Bronchial epithelial cell (primary cell): ENCODE data around the gene SLC4A2. TPM values are rescaled to one million over a fixed set of nuclear protein-coding genes. Genes with fewer than 3 reads are reported as not detected.

Experiments
- DNase-seq: peaks from one replicate; pipeline ENCODE4 v3.0.0-alpha.2; 2010; ENCODE audit warnings: low read depth
- FAIRE-seq: peaks from 2 replicates; lab custom pipeline; 2011; peaks lifted over from hg19 to GRCh38; lab: Jason Lieb, UNC
- H3K27me3 ChIP-seq: 2 replicates; pipeline ENCODE4 v1.5.1; 2011; ENCODE audit warnings: low read length; ENCODE audit not compliant: control insufficient read depth, insufficient read depth
- H3K36me3 ChIP-seq: 2 replicates; pipeline ENCODE4 v1.5.1; 2011; ENCODE audit warnings: low read length; ENCODE audit not compliant: control insufficient read depth, insufficient read depth
- H3K4me3 ChIP-seq: 2 replicates; pipeline ENCODE4 v1.5.1; 2011; ENCODE audit warnings: mild to moderate bottlenecking, low read depth, low read length, control low read depth
- total RNA-seq: library from RNA; depleted of rRNA; stranded (reverse); fragments of >200 nt; gene quantifications from 2 replicates; pipeline ENCODE4 v1.2.1, GENCODE V29; 2014
- TF ChIP-seq, protein P1 (sequence below): IDR thresholded peaks from 2 replicates; pipeline ENCODE4 v1.5.1; 2011; ENCODE audit warnings: mild to moderate bottlenecking, moderate library complexity, low read length, control low read depth, inconsistent platforms; ENCODE audit not compliant: insufficient read depth, severe bottlenecking

Gene SLC4A2
- total RNA-seq, 1 donor from 2014 or later: 33.2 TPM

DNA sequence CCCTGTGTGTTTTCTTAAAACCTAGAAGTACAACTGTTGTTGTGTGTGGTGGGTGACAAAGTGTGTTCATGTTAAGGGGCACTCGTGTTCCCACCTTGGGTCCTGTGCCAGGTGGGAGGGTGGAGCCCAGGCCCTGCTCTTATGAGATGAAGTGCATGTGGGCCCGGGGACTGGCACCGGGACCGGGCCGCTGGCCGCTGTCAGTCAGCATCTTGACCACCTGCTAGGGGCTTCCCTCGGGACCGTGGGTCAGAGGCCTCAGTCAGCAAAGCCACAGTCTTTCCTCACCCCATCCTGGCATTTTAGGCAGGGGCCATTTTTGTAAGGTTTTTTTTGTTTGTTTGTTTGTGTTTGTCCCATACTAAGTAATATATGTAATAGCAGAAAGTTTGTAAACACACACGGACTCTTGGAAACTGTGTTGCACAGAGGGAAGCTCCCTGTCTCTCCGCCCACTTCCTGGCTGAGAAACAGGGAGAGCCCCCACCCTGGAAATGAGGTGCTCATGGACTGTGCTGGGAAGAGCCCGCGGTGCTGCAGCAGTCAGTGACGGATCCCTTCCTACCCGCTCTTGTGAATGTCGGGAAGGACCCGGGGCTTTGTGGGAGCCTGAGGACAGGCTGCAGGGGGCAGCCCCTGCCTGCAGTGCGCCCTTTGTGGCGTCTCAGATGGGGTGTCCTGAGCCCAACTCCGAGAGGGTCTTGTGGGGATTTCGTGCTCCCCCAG lies 40.3 kb downstream of the SLC4A2 start:
- H3K27me3 ChIP-seq: no peaks in the 10 kb centered on the region
- FAIRE-seq (no peak), DNase-seq (no peak)
- TF ChIP-seq, protein P1, sequence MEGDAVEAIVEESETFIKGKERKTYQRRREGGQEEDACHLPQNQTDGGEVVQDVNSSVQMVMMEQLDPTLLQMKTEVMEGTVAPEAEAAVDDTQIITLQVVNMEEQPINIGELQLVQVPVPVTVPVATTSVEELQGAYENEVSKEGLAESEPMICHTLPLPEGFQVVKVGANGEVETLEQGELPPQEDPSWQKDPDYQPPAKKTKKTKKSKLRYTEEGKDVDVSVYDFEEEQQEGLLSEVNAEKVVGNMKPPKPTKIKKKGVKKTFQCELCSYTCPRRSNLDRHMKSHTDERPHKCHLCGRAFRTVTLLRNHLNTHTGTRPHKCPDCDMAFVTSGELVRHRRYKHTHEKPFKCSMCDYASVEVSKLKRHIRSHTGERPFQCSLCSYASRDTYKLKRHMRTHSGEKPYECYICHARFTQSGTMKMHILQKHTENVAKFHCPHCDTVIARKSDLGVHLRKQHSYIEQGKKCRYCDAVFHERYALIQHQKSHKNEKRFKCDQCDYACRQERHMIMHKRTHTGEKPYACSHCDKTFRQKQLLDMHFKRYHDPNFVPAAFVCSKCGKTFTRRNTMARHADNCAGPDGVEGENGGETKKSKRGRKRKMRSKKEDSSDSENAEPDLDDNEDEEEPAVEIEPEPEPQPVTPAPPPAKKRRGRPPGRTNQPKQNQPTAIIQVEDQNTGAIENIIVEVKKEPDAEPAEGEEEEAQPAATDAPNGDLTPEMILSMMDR: no peak
- H3K36me3 ChIP-seq: peaks cover 3% of the 10 kb centered on the region
- H3K4me3 ChIP-seq: no peak overlapping the region

DNA sequence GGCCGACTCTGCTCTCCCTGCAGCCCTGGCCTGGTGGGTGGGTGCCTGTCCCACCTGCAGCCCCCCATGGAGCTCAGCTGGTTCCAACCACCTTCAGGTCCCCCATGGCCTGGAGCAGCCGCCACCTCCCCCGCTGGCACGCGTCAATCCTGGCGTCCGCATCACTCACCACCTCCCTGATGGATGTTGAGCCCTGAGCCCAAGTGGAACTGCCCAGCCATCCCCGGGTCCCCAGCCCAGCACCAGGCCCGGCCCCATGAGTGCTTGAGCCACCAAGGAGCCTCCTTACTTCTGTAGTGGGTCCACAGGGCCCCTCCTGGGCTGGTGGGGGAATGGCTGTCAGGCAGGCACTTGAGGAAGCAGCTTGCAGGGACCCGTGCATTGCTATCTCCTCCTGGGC lies 41.5 kb downstream of the SLC4A2 start:
- no peak for DNase-seq
- Histone ChIP-seq H3K4me3 (no peak overlapping the region), H3K36me3 (peaks cover 4% of the 10 kb centered on the region), H3K27me3 (no peaks in the 10 kb centered on the region)
- FAIRE-seq: no peak
- TF ChIP-seq, protein P1: no peak

DNA sequence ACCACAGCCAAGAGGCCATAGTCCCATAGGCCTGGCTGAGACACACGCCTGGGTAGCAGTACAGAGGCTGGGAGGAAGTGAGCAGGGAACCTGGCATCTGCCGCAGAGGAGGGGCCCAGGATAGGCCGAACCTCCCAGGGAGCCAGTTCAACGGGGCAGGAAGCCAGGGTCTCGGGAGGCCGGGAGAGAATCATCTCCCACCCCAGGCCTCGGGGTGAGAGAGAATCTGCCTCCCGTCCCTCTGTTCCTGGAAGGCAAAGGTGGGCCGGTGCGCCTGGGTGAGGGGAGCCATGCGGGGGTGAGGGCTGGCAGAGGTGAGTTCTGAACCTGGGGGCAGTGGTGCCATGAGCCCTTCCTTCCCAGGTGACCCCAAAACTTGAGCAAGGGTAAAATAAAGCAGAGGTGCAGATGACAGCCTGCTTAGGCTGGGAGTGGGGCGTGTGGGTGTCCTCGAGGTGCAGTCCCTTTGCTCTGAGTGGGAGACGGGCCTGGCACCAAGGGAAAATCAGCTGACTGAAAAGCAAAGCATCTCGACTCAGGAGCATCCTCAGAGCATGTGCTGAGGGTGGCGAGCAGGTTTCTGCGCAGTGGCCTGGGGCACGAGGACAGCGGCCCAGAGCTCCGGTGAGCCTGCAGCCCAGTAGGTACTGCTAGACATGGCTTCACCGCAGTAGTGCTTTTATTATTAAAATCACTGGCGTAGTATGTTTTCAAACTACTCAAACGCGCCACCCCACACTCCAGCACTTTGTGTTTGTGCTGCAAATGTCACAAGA lies 42.4 kb downstream of the SLC4A2 start:
- no peak for FAIRE-seq
- Histone ChIP-seq H3K27me3 (no peaks in the 10 kb centered on the region), H3K4me3 (no peak overlapping the region), H3K36me3 (peaks cover 4% of the 10 kb centered on the region)
- no peak for DNase-seq
- TF ChIP-seq, protein P1: no peak

DNA sequence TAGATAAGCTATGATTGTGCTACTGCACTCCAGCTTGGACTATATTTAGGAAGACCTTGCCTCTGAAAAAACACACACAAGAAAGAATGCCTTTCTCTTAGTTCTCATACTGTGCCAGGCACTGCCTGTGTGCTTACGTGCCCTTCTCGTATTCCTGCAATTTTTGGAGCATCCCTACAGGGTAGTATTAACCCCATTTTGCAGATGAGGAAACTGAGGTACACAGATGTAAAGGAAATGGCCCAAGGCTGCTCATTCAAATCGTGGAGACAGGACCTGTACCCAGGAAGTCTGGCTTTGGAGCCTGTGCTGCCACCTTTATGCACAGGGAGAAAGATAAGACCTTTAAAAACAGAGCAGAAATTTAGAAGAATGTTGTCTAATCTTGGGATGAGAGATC lies 43.6 kb downstream of the SLC4A2 start:
- no peak for FAIRE-seq
- TF ChIP-seq, protein P1: no peak
- Histone ChIP-seq H3K27me3 (no peaks in the 10 kb centered on the region), H3K36me3 (peaks cover 4% of the 10 kb centered on the region), H3K4me3 (no peak overlapping the region)
- DNase-seq: no peak

DNA sequence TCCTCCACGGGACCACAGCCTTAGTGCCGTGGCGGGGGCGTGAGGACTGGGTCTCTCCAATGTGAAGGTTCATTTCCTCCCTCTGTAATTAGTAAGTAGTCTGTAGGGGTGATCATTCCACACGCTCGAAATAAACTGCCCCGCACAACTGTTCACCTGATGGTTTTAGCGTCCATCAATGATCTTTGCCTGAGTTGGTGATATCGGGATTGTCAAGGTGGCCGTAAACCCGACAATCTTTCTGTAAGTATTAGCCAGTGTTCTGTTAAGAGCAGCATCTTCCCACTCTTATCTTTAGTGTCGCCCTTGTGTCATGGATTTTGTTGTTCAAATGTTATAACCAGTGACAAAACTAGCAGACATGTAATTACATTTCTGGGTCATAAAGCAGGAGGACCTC lies 44.6 kb downstream of the SLC4A2 start:
- DNase-seq: no peak
- peaks cover 4% of the 10 kb centered on the region for H3K36me3 ChIP-seq
- TF ChIP-seq, protein P1: no peak
- no peak for FAIRE-seq
- H3K4me3 ChIP-seq: no peak overlapping the region
- H3K27me3 ChIP-seq: no peaks in the 10 kb centered on the region
